Stimulated activated CD8-positive, alpha-beta memory T cell treated with anti-CD3 and anti-CD28 coated beads, Interleukin-12 subunit alpha, Interleukin-12 subunit beta, amount 100 ng/mL, for 1 hour (primary cell): ENCODE results near the gene LRP1B.
"Not testable (repeated sequence)": the region's sequence is repeated elsewhere in the genome, so short reads cannot be mapped to it uniquely, and the experiment has no call there.

ENCODE experiments used
- DNase-seq: peaks from one replicate; pipeline ENCODE4 v3.0.0-alpha.2; 2020; ENCODE audit warnings: low read depth

Gene LRP1B

GRCh38 chr2:140601801-140602200 lies 1529.0 kb downstream of the LRP1B start:
- no peak for DNase-seq

GRCh38 chr2:140601342-140601741 lies 1529.5 kb downstream of the LRP1B start:
- no peak for DNase-seq

- no peak for DNase-seq
Observed at GRCh38 chr2:140600116-140600515, 1530.7 kb downstream of the LRP1B start.

GRCh38 chr2:140597836-140598235 lies 1533.0 kb downstream of the LRP1B start:
- no peak for DNase-seq

GRCh38 chr2:140597205-140597604 lies 1533.6 kb downstream of the LRP1B start:
- DNase-seq: no peak

- no peak for DNase-seq
Observed at GRCh38 chr2:140596447-140596846, 1534.4 kb downstream of the LRP1B start.

- no peak for DNase-seq
Observed at GRCh38 chr2:140595107-140595506, 1535.7 kb downstream of the LRP1B start.

- DNase-seq: no peak
Observed at GRCh38 chr2:140593132-140593531, 1537.7 kb downstream of the LRP1B start.

GRCh38 chr2:140589696-140590095 lies 1541.1 kb downstream of the LRP1B start:
- DNase-seq: no peak

- no peak for DNase-seq
Observed at GRCh38 chr2:140589273-140589672, 1541.5 kb downstream of the LRP1B start.

- no peak for DNase-seq
Observed at GRCh38 chr2:140586379-140586778, 1544.4 kb downstream of the LRP1B start.

GRCh38 chr2:140585016-140585415 lies 1545.8 kb downstream of the LRP1B start:
- no peak for DNase-seq

GRCh38 chr2:140584471-140584870 lies 1546.3 kb downstream of the LRP1B start:
- no peak for DNase-seq

GRCh38 chr2:140580532-140581151 lies 1550.2 kb downstream of the LRP1B start:
- no peak for DNase-seq

GRCh38 chr2:140577453-140577852 lies 1553.4 kb downstream of the LRP1B start:
- no peak for DNase-seq

GRCh38 chr2:140567734-140568133 lies 1563.1 kb downstream of the LRP1B start:
- DNase-seq: no peak

- DNase-seq: no peak
Observed at GRCh38 chr2:140565756-140566155, 1565.1 kb downstream of the LRP1B start.

- DNase-seq: no peak
Observed at GRCh38 chr2:140555701-140556100, 1575.1 kb downstream of the LRP1B start.

- no peak for DNase-seq
Observed at GRCh38 chr2:140552634-140553033, 1578.2 kb downstream of the LRP1B start.

- no peak for DNase-seq
Observed at GRCh38 chr2:140551287-140551686, 1579.5 kb downstream of the LRP1B start.

- DNase-seq: no peak
Observed at GRCh38 chr2:140550821-140551220, 1580.0 kb downstream of the LRP1B start.

- DNase-seq: not testable (repeated sequence)
Observed at GRCh38 chr2:140544769-140545168, 1586.0 kb downstream of the LRP1B start.

GRCh38 chr2:140542627-140543026 lies 1588.2 kb downstream of the LRP1B start:
- no peak for DNase-seq

GRCh38 chr2:140539242-140539875 lies 1591.5 kb downstream of the LRP1B start:
- no peak for DNase-seq
